Measurements from ENCODE around the gene PGRMC2. TPM values are rescaled to one million over a fixed set of nuclear protein-coding genes. Genes with fewer than 3 reads are reported as not detected.
A peak's percentile ranks its signal among the peaks of the same experiment; 100 is the strongest.

Gene PGRMC2
- total RNA-seq, 1 donor from 2014 or later = 19.6 TPM

- DNase-seq (ENCODE audit: low read depth) = no peak
Measured at GRCh38 chr4:128299848-128300247, 12.2 kb upstream of the PGRMC2 start.

- DNase-seq (ENCODE audit: low read depth) = no peak
Measured at GRCh38 chr4:128298852-128299251, 11.2 kb upstream of the PGRMC2 start.

- DNase-seq (ENCODE audit: low read depth) = no peak
Measured at GRCh38 chr4:128298146-128298758, 10.6 kb upstream of the PGRMC2 start.

GRCh38 chr4:128295255-128295654, 7.6 kb upstream of the PGRMC2 start:
- DNase-seq (ENCODE audit: low read depth) = no peak

- DNase-seq (ENCODE audit: low read depth) = no peak
Measured at GRCh38 chr4:128294464-128294863, 6.9 kb upstream of the PGRMC2 start.

GRCh38 chr4:128292349-128292748, 4.7 kb upstream of the PGRMC2 start:
- DNase-seq (ENCODE audit: low read depth) = no peak

- no peak for DNase-seq (ENCODE audit: low read depth)
Measured at GRCh38 chr4:128291096-128291495, 3.5 kb upstream of the PGRMC2 start.

- DNase-seq (ENCODE audit: low read depth) = no peak
Measured at GRCh38 chr4:128290526-128290925, 2.9 kb upstream of the PGRMC2 start.

- no peak for DNase-seq (ENCODE audit: low read depth)
Measured at GRCh38 chr4:128289523-128290158, 2.0 kb upstream of the PGRMC2 start.

- no peak for DNase-seq (ENCODE audit: low read depth)
Measured at GRCh38 chr4:128288689-128289106, 1.1 kb upstream of the PGRMC2 start.

GRCh38 chr4:128287871-128288688, 467 bp upstream of the PGRMC2 start:
- peak; percentile 99 for DNase-seq (ENCODE audit: low read depth)

GRCh38 chr4:128286474-128287058, 1.0 kb downstream of the PGRMC2 start:
- peak; percentile 19 for DNase-seq (ENCODE audit: low read depth)

- DNase-seq (ENCODE audit: low read depth) = peak; percentile 19
Measured at GRCh38 chr4:128285085-128285997, 2.3 kb downstream of the PGRMC2 start.

GRCh38 chr4:128284317-128284716, 3.3 kb downstream of the PGRMC2 start:
- DNase-seq (ENCODE audit: low read depth) = no peak

GRCh38 chr4:128283071-128283470, 4.5 kb downstream of the PGRMC2 start:
- no peak for DNase-seq (ENCODE audit: low read depth)

GRCh38 chr4:128282516-128282915, 5.1 kb downstream of the PGRMC2 start:
- DNase-seq (ENCODE audit: low read depth) = no peak

- no peak for DNase-seq (ENCODE audit: low read depth)
Measured at GRCh38 chr4:128281354-128281753, 6.3 kb downstream of the PGRMC2 start.

- no peak for DNase-seq (ENCODE audit: low read depth)
Measured at GRCh38 chr4:128279624-128280225, 7.9 kb downstream of the PGRMC2 start.

GRCh38 chr4:128277856-128278255, 9.8 kb downstream of the PGRMC2 start:
- no peak for DNase-seq (ENCODE audit: low read depth)

GRCh38 chr4:128275346-128275745, 12.3 kb downstream of the PGRMC2 start:
- no peak for DNase-seq (ENCODE audit: low read depth)
